NCI-H1930 (cell line): Measurements from ENCODE around the gene FAM120C.

Source experiments
- DNase-seq, 2 experiments: peaks; one replicate each; lab custom pipeline; 2025; lab: John Stamatoyannopoulos, UW

The FAM120C gene

GRCh38 chrX:54171091-54171490 lies 12.0 kb downstream of the FAM120C start:
- DNase-seq: no peak

- DNase-seq: no peak
Observed at GRCh38 chrX:54166915-54167314, 16.1 kb downstream of the FAM120C start.

- no peak for DNase-seq
Observed at GRCh38 chrX:54157561-54157960, 25.5 kb downstream of the FAM120C start.

- DNase-seq: no peak
Observed at GRCh38 chrX:54134269-54134668, 48.8 kb downstream of the FAM120C start.

- peak in 1 of 2 experiments; percentile 1 for DNase-seq
Observed at GRCh38 chrX:54116391-54116790, 66.7 kb downstream of the FAM120C start.

GRCh38 chrX:54093571-54093970 lies 89.5 kb downstream of the FAM120C start:
- DNase-seq: no peak

- no peak for DNase-seq
Observed at GRCh38 chrX:54093159-54093558, 89.9 kb downstream of the FAM120C start.

- DNase-seq: no peak
Observed at GRCh38 chrX:54090880-54091279, 92.2 kb downstream of the FAM120C start.

- no peak for DNase-seq
Observed at GRCh38 chrX:54089191-54089590, 93.9 kb downstream of the FAM120C start.

GRCh38 chrX:54087661-54088060 lies 95.4 kb downstream of the FAM120C start:
- DNase-seq: peak in 1 of 2 experiments; percentile 2

- no peak for DNase-seq
Observed at GRCh38 chrX:54085666-54086065, 97.4 kb downstream of the FAM120C start.

- no peak for DNase-seq
Observed at GRCh38 chrX:54076903-54077302, 106.2 kb downstream of the FAM120C start.

GRCh38 chrX:54074826-54075225 lies 108.2 kb downstream of the FAM120C start:
- no peak for DNase-seq

GRCh38 chrX:54067766-54068165 lies 115.3 kb downstream of the FAM120C start:
- DNase-seq: no peak

- DNase-seq: no peak
Observed at GRCh38 chrX:54066841-54067240, 116.2 kb downstream of the FAM120C start.

- DNase-seq: no peak
Observed at GRCh38 chrX:54064564-54064963, 118.5 kb downstream of the FAM120C start.

- DNase-seq: no peak
Observed at GRCh38 chrX:54063361-54063760, 119.7 kb downstream of the FAM120C start.

GRCh38 chrX:54049801-54050200 lies 133.3 kb downstream of the FAM120C start:
- no peak for DNase-seq

GRCh38 chrX:54048412-54048811 lies 134.6 kb downstream of the FAM120C start:
- DNase-seq: no peak

GRCh38 chrX:54045563-54046228 lies 137.4 kb downstream of the FAM120C start:
- DNase-seq: peak; percentile 22 to 40

- DNase-seq: peak in 1 of 2 experiments; percentile 27
Observed at GRCh38 chrX:54044877-54045338, 138.1 kb downstream of the FAM120C start.

GRCh38 chrX:54044126-54044876 lies 138.8 kb downstream of the FAM120C start, which contains the start of gene PHF8:
TSS of gene PHF8 (minus strand) at chrX:54044473. CDS start at chrX:54042728, 1,745 bp downstream.
- peak; percentile 90 for DNase-seq

GRCh38 chrX:54043541-54044125 lies 139.4 kb downstream of the FAM120C start:
- peak; percentile 10 to 34 for DNase-seq
